Activated T-cell treated with anti-CD3 and anti-CD28 coated beads, Interleukin-2, amount 50 U/mL, for 72 hours (primary cell): ENCODE measurements around the gene C14orf180. TPM values are rescaled to one million over a fixed set of nuclear protein-coding genes. Genes with fewer than 3 reads are reported as not detected.

ENCODE experiments used
- total RNA-seq, 2 donors: library from RNA; stranded (reverse); gene quantifications; one replicate each; pipeline ENCODE4 v1.2.3, GENCODE V29; 2022

The C14orf180 gene
- total RNA-seq, 2 donors from 2014 or later: not detected

Other genes with a start within 250 kb of the C14orf180 start
- under 1 TPM in 1 of 2 donors, not detected in 1; 0.46 TPM for gene TMEM179, start 25.0 kb downstream of the C14orf180 start, total RNA-seq
- 10 to 100 TPM; 37.6 to 38.8 TPM for gene INF2, start 109.9 kb downstream of the C14orf180 start, total RNA-seq
- gene ADSS1, start 144.5 kb downstream of the C14orf180 start, total RNA-seq: 1 to 10 TPM; 4.6 to 6.1 TPM
- gene SIVA1, start 173.4 kb downstream of the C14orf180 start, total RNA-seq: 10 to 100 TPM; 72.9 TPM
- 100 to 1,000 TPM in 1 of 2 donors, 10 to 100 TPM in 1; 98.0 to 113 TPM for gene AKT1, start 216.0 kb downstream of the C14orf180 start, total RNA-seq
- gene ZBTB42, start 221.3 kb downstream of the C14orf180 start, total RNA-seq: 1 to 10 TPM; 2.5 to 3.0 TPM